Measurements from ENCODE around the gene TXNL4B. TPM values are rescaled to one million over a fixed set of nuclear protein-coding genes. Genes with fewer than 3 reads are reported as not detected.

TXNL4B gene
- total RNA-seq, 1 experiment from 2014 or later: 12.2 TPM

DNA sequence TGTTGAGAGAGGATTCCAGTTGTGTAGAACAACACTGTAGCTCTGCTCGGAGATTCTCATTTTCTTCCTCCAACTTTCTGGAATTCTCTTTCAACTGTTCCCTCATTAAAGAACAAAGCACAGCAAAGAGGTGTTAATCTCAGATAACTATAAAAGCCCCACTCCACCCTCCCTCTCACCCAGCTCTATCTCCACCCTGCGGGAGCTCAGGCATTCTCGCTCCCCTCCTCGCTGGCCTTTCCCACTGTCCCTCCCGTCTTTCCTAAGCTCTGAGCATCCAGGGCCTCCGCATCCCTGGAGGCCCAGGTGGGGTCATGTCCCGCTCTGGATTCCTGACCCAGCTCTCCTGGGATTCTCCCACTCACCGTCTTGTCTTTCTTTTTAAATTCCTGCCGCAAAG is 35.3 kb upstream of the TXNL4B start:
- BruUV-seq (replicated peaks): no TSS peak
- H3K27ac ChIP-seq: no peak overlapping the region
- H3K4me1 ChIP-seq (replicated peaks; ENCODE audit: insufficient read depth): no peaks in the 10 kb centered on the region
- ChIA-PET CTCF (interaction anchor here (0.5 kb wide), 1 partner anchor 708 kb away, joined by 12 read pairs; no protein-coding TSS in a partner anchor), POLR2A (ENCODE audit: unreplicated experiment) (no interaction called here)
- no peaks in the 10 kb centered on the region for H3F3A ChIP-seq (ENCODE audit: insufficient read depth, low read depth)
- DNase-seq: no peak
- no peak overlapping the region for H3K4me3 ChIP-seq
- H3K9me2 ChIP-seq (ENCODE audit: insufficient read depth): no peaks in the 10 kb centered on the region
- TF ChIP-seq CTCF (conservative IDR thresholded peaks at IDR 0.05) (no peak), EZH2 (IDR thresholded peaks at IDR 0.05; ENCODE audit: low read depth) (no peak)
- H4K20me1 ChIP-seq (ENCODE audit: insufficient read depth): no peaks in the 10 kb centered on the region
- H3K27me3 ChIP-seq (ENCODE audit: insufficient read depth, low read depth): peaks cover 54% of the 10 kb centered on the region
- H3K36me3 ChIP-seq (ENCODE audit: low read depth): no peaks in the 10 kb centered on the region
- no peak overlapping the region for H2AFZ ChIP-seq
- H3K79me2 ChIP-seq (ENCODE audit: low read depth): no peaks in the 10 kb centered on the region
- H3K9me3 ChIP-seq (ENCODE audit: insufficient read depth, low read depth): no peaks in the 10 kb centered on the region
- no peak overlapping the region for H3K4me2 ChIP-seq
- intact Hi-C loops (cut with micrococcal nuclease; ENCODE audit: unreplicated experiment): no loop called here

GRCh38 chr16:72126429-72126765 is 33.0 kb upstream of the TXNL4B start:
- no peak for TF ChIP-seq EZH2 (IDR thresholded peaks at IDR 0.05; ENCODE audit: low read depth)
- TF ChIP-seq CTCF (conservative IDR thresholded peaks at IDR 0.05): no peak
- Histone ChIP-seq H3K79me2 (ENCODE audit: low read depth) (no peaks in the 10 kb centered on the region), H3K27me3 (ENCODE audit: insufficient read depth, low read depth) (peaks cover 33% of the 10 kb centered on the region), H3K36me3 (ENCODE audit: low read depth) (no peaks in the 10 kb centered on the region), H2AFZ (no peak overlapping the region), H3K9me3 (ENCODE audit: insufficient read depth, low read depth) (no peaks in the 10 kb centered on the region), H3K9me2 (ENCODE audit: insufficient read depth) (no peaks in the 10 kb centered on the region), H3K4me2 (no peak overlapping the region), H3K4me3 (no peak overlapping the region), H3K27ac (no peak overlapping the region), H3F3A (ENCODE audit: insufficient read depth, low read depth) (no peaks in the 10 kb centered on the region), H3K4me1 (replicated peaks; ENCODE audit: insufficient read depth) (no peaks in the 10 kb centered on the region), H4K20me1 (ENCODE audit: insufficient read depth) (no peaks in the 10 kb centered on the region)
- BruUV-seq (replicated peaks): no TSS peak
- no peak for DNase-seq
- intact Hi-C loops (cut with micrococcal nuclease; ENCODE audit: unreplicated experiment): no loop called here
- CTCF ChIA-PET: no interaction called here
- POLR2A ChIA-PET (ENCODE audit: unreplicated experiment): no interaction called here

DNA sequence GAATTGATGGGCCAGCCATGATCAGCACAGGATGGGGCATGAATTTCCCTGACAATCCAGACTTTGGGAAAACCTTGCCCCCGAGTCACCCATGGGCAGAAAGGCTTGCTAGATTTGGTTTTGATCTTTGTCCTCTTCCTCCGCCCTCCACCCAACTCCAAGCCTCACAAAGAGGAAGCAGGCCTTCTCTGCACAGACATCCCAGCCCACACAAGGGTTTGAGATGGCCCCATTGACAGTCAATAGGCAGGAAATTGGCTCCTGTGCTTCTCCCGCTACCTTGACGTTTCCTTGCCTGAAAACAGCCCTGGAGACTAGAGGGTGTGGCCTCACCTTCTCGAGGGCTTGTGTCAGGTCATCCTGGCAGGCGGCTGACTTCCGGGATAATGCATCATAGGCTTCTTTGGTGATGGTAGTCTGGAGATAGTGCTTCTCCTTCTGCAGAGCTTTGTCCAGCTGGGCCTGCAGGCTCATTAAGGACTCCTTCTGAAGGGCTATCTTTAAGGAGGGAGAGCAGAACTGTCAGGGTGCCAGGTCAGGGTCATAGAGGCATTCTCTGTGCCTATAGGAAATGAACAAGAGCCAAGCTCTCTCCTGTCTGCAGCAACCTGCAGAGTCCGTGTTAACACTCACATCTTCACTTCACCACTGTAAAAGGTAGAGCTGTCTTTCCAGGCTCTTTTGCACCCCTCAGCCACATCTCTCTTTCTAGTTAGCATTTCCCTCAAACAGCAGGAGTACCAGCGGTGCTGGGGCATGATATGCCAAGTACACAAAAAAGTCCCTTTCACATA is 32.4 kb upstream of the TXNL4B start:
- DNase-seq: no peak
- no TSS peak for BruUV-seq (replicated peaks)
- intact Hi-C loops (cut with micrococcal nuclease; ENCODE audit: unreplicated experiment): loop anchor here (2.0 kb wide), 1 partner anchor 341 kb away; no protein-coding TSS in a partner anchor
- Histone ChIP-seq H3K79me2 (ENCODE audit: low read depth) (no peaks in the 10 kb centered on the region), H3K27ac (no peak overlapping the region), H2AFZ (no peak overlapping the region), H3K9me2 (ENCODE audit: insufficient read depth) (no peaks in the 10 kb centered on the region), H3K27me3 (ENCODE audit: insufficient read depth, low read depth) (peaks cover 27% of the 10 kb centered on the region), H3K36me3 (ENCODE audit: low read depth) (no peaks in the 10 kb centered on the region), H3K4me1 (replicated peaks; ENCODE audit: insufficient read depth) (no peaks in the 10 kb centered on the region), H3K9me3 (ENCODE audit: insufficient read depth, low read depth) (no peaks in the 10 kb centered on the region), H4K20me1 (ENCODE audit: insufficient read depth) (no peaks in the 10 kb centered on the region), H3K4me2 (no peak overlapping the region), H3F3A (ENCODE audit: insufficient read depth, low read depth) (no peaks in the 10 kb centered on the region), H3K4me3 (no peak overlapping the region)
- ChIA-PET POLR2A (ENCODE audit: unreplicated experiment) (no interaction called here), CTCF (interaction anchor here (0.5 to 1.0 kb wide), 2 partner anchors 24 to 114 kb away, joined by 4 to 5 read pairs; no protein-coding TSS in a partner anchor)
- TF ChIP-seq CTCF (conservative IDR thresholded peaks at IDR 0.05): no peak
- no peak for TF ChIP-seq EZH2 (IDR thresholded peaks at IDR 0.05; ENCODE audit: low read depth)

Measured in PC-9 (cell line).